OCI-LY1 (cell line): ENCODE data around the gene SLX4.

Source experiments
- H2AFZ ChIP-seq: fragments of 200-600 bp; sonication (generic), shearing (Covaris generic); 2 replicates; pipeline ENCODE4 v1.6.0; 2014; ENCODE audit warnings: antibody characterized with exemption, mild to moderate bottlenecking, low read length
- H3F3A ChIP-seq: fragments of 200-600 bp; sonication (generic), shearing (Covaris generic); 2 replicates; pipeline ENCODE4 v1.6.0; 2014; ENCODE audit warnings: mild to moderate bottlenecking, antibody characterized with exemption, low read length, moderate library complexity; ENCODE audit not compliant: insufficient read depth
- H3K27ac ChIP-seq: fragments of 200-600 bp; sonication (generic); 2 replicates; pipeline ENCODE4 v1.5.1; 2014; ENCODE audit warnings: low read length, mixed run types, mild to moderate bottlenecking, low read depth; ENCODE audit not compliant: poor library complexity, severe bottlenecking
- H3K27me3 ChIP-seq: fragments of 200-600 bp; sonication (generic); 2 replicates; pipeline ENCODE4 v1.6.0; 2014; ENCODE audit warnings: antibody characterized with exemption, mild to moderate bottlenecking, low read length, moderate library complexity; ENCODE audit not compliant: insufficient read depth
- H3K36me3 ChIP-seq: fragments of 200-600 bp; sonication (generic); 2 replicates; pipeline ENCODE4 v1.6.1; 2014; ENCODE audit warnings: mild to moderate bottlenecking, antibody characterized with exemption, low read length, moderate library complexity, mixed read lengths; ENCODE audit not compliant: insufficient read depth
- H3K4me1 ChIP-seq: fragments of 200-600 bp; sonication (generic); 2 replicates; pipeline ENCODE4 v1.5.1; 2014; ENCODE audit warnings: mild to moderate bottlenecking, low read length, moderate library complexity; ENCODE audit not compliant: insufficient read depth, severe bottlenecking
- H3K4me2 ChIP-seq: fragments of 200-600 bp; sonication (generic), shearing (Covaris generic); 2 replicates; pipeline ENCODE4 v1.6.1; 2014; ENCODE audit warnings: low read length
- H3K4me3 ChIP-seq: fragments of 200-600 bp; sonication (generic); 2 replicates; pipeline ENCODE4 v1.5.1; 2014; ENCODE audit warnings: low read length, low read depth, mild to moderate bottlenecking, mixed read lengths; ENCODE audit not compliant: poor library complexity, severe bottlenecking
- H3K79me2 ChIP-seq: fragments of 200-600 bp; shearing (Covaris generic); 2 replicates; pipeline ENCODE4 v1.6.1; 2016; ENCODE audit warnings: mixed run types, low read length, mixed read lengths; ENCODE audit not compliant: insufficient read depth
- H3K9ac ChIP-seq: fragments of 200-600 bp; sonication (generic), shearing (Covaris generic); 2 replicates; pipeline ENCODE4 v1.6.1; 2014; ENCODE audit warnings: mild to moderate bottlenecking, low read length, mixed read lengths
- H3K9me2 ChIP-seq: fragments of 200-600 bp; sonication (generic), shearing (Covaris generic); 2 replicates; pipeline ENCODE4 v1.6.1; 2014; ENCODE audit warnings: low read depth, mild to moderate bottlenecking, low read length, mixed read lengths
- H3K9me3 ChIP-seq: fragments of 200-600 bp; shearing (Covaris generic); 2 replicates; pipeline ENCODE4 v1.6.1; 2014; ENCODE audit warnings: low read length, mixed read lengths
- H4K20me1 ChIP-seq: fragments of 200-600 bp; sonication (generic), shearing (Covaris generic); 2 replicates; pipeline ENCODE4 v1.6.0; 2016; ENCODE audit warnings: mild to moderate bottlenecking, low read length; ENCODE audit not compliant: insufficient read depth
- CTCF ChIP-seq: fragments of 200-600 bp; sonication (generic), shearing (Covaris generic); IDR thresholded peaks from 2 replicates; pipeline ENCODE4 v1.5.1; 2017; ENCODE audit warnings: mild to moderate bottlenecking, antibody characterized with exemption, low read length, moderate library complexity, mixed read lengths
- EZH2 ChIP-seq: fragments of 200-600 bp; sonication (generic), shearing (Covaris generic); IDR thresholded peaks from 2 replicates; pipeline ENCODE4 v1.8.0; 2017; ENCODE audit warnings: borderline replicate concordance, mixed run types, mild to moderate bottlenecking, antibody characterized with exemption, low read length, moderate library complexity, mixed read lengths

The SLX4 gene

GRCh38 chr16:3607634-3608033 is 3.8 kb downstream of the SLX4 start:
- TF ChIP-seq CTCF (no peak), EZH2 (no peak)
- Histone ChIP-seq H2AFZ (no peak overlapping the region), H3K9ac (0 out of 2 replicates have a peak overlapping the region, but pooled peaks have one; percentile 25), H3K4me1 (peaks cover 35% of the 10 kb centered on the region), H3K27ac (peak overlapping the region; percentile 70), H3K36me3 (peaks cover 32% of the 10 kb centered on the region), H3K4me2 (peak overlapping the region; percentile 49), H3K27me3 (no peaks in the 10 kb centered on the region), H3F3A (no peaks in the 10 kb centered on the region), H3K9me2 (no peaks in the 10 kb centered on the region), H3K4me3 (peak overlapping the region; percentile 24), H3K79me2 (peaks cover 16% of the 10 kb centered on the region), H4K20me1 (no peaks in the 10 kb centered on the region), H3K9me3 (no peaks in the 10 kb centered on the region)

DNA sequence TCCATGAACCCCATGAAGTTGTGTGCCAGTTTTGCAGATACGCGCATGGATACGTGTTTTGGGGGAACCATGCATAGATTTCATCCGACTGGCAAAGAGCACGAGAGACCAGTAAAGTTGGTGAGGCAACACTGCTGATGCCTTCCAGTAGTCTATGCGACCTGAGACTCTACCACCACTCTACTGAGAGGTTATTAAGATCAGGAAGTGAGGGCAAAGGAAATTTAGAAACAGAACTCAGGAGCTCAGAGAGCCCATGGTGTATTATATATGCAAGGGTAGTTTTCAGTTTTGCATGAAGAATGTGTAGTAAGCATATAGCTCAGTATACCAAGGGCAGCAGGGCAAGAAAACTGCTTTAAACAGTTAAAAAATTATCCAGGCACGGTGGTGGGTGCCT is 4.2 kb downstream of the SLX4 start:
- H3K4me2 ChIP-seq = peak overlapping the region; percentile 49
- peak overlapping the region; percentile 70 for H3K27ac ChIP-seq
- TF ChIP-seq CTCF = no peak
- TF ChIP-seq EZH2 = no peak
- 0 out of 2 replicates have a peak overlapping the region, but pooled peaks have one; percentile 25 for H3K9ac ChIP-seq
- H3K36me3 ChIP-seq = peaks cover 36% of the 10 kb centered on the region
- peak overlapping the region; percentile 24 for H3K4me3 ChIP-seq
- H3K9me3 ChIP-seq = no peaks in the 10 kb centered on the region
- no peaks in the 10 kb centered on the region for H4K20me1 ChIP-seq
- no peaks in the 10 kb centered on the region for H3K9me2 ChIP-seq
- no peak overlapping the region for H2AFZ ChIP-seq
- peaks cover 33% of the 10 kb centered on the region for H3K4me1 ChIP-seq
- peaks cover 12% of the 10 kb centered on the region for H3K79me2 ChIP-seq
- H3K27me3 ChIP-seq = no peaks in the 10 kb centered on the region
- H3F3A ChIP-seq = no peaks in the 10 kb centered on the region

DNA sequence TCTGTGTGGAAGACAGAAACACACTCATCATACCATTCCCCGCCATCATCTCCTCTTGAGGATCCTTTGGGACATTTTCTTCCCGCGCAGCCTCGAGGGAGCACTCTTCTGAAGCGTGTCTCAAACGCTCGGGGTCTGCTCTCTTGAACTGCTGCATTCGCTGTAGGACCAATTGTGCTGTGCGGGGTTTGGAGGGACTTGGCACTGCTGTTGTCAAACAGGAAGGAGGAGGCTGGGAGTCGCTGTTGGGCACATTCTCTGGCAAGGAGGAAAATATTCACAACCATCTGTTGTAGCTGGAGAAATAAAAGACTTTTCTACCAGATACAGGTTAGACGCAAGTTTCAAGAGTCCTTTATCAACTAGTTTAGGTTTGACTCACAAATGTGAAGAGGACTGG is 5.0 kb downstream of the SLX4 start:
- no peak overlapping the region for H3K4me3 ChIP-seq
- H3K4me1 ChIP-seq = peaks cover 33% of the 10 kb centered on the region
- no peak overlapping the region for H2AFZ ChIP-seq
- no peaks in the 10 kb centered on the region for H3K27me3 ChIP-seq
- H3K36me3 ChIP-seq = peaks cover 44% of the 10 kb centered on the region
- H3K9ac ChIP-seq = no peak overlapping the region
- TF ChIP-seq CTCF = no peak
- TF ChIP-seq EZH2 = no peak
- H3K27ac ChIP-seq = no peak overlapping the region
- H3K4me2 ChIP-seq = no peak overlapping the region
- H3K9me3 ChIP-seq = no peaks in the 10 kb centered on the region
- no peaks in the 10 kb centered on the region for H3F3A ChIP-seq
- H4K20me1 ChIP-seq = no peaks in the 10 kb centered on the region
- no peaks in the 10 kb centered on the region for H3K9me2 ChIP-seq
- H3K79me2 ChIP-seq = peaks cover 7% of the 10 kb centered on the region; the same call in 1 of the 2 replicates
